ENCODE measurements around the gene INHBE. TPM values are rescaled to one million over a fixed set of nuclear protein-coding genes. Genes with fewer than 3 reads are reported as not detected.

Gene INHBE
- total RNA-seq, 4 donors from 2014 or later: not detected

Small RNA genes within 50 kb of the gene (small RNA-seq; reads per million reads assigned to genes)
- not detected for gene RNU6-879P

Other genes starting within 250 kb of the INHBE start
- gene NXPH4, start 238.5 kb upstream of the INHBE start, total RNA-seq: not detected
- 10 to 100 TPM; 19.1 to 41.6 (median 32.7) TPM for gene SHMT2, start 225.6 kb upstream of the INHBE start, total RNA-seq
- 1 to 10 TPM; 2.2 to 7.8 (median 3.7) TPM for gene STAC3, start 204.1 kb upstream of the INHBE start, total RNA-seq
- gene R3HDM2, start 24.3 kb upstream of the INHBE start, total RNA-seq: 10 to 100 TPM; 48.2 to 51.2 (median 48.7) TPM
- not detected for gene INHBC, start 20.5 kb upstream of the INHBE start, total RNA-seq
- gene GLI1, start 4.5 kb downstream of the INHBE start, total RNA-seq: 1 to 10 TPM in 3 of 4 donors, not detected in 1; 1.5 to 3.7 (median 2.9) TPM
- gene ARHGAP9, start 24.6 kb downstream of the INHBE start, total RNA-seq: 10 to 100 TPM; 16.6 to 50.1 (median 24.7) TPM
- gene MARS1, start 32.8 kb downstream of the INHBE start, total RNA-seq: 10 to 100 TPM; 43.4 to 86.9 (median 47.5) TPM
- 10 to 100 TPM; 23.3 to 68.8 (median 45.1) TPM for gene DDIT3, start 65.2 kb downstream of the INHBE start, total RNA-seq
- gene MBD6, start 67.5 kb downstream of the INHBE start, total RNA-seq: 10 to 100 TPM; 14.8 to 41.4 (median 16.8) TPM
- gene DCTN2, start 91.9 kb downstream of the INHBE start, total RNA-seq: 100 to 1,000 TPM in 3 of 4 donors, 10 to 100 TPM in 1; 78.6 to 161 (median 131) TPM
- under 1 TPM in 2 of 4 donors, not detected in 2; 0.17 to 0.38 TPM for gene KIF5A, start 94.7 kb downstream of the INHBE start, total RNA-seq
- 10 to 100 TPM; 10.7 to 13.2 (median 11.9) TPM for gene PIP4K2C, start 135.9 kb downstream of the INHBE start, total RNA-seq
- gene DTX3, start 149.5 kb downstream of the INHBE start, total RNA-seq: 1 to 10 TPM; 1.8 to 4.8 (median 4.0) TPM
- 10 to 100 TPM in 1 of 4 donors, 1 to 10 TPM in 3; 2.1 to 13.6 (median 8.9) TPM for gene ARHGEF25, start 156.1 kb downstream of the INHBE start, total RNA-seq
- gene B4GALNT1, start 177.9 kb downstream of the INHBE start, total RNA-seq: 1 to 10 TPM in 1 of 4 donors, under 1 TPM in 3; 0.17 to 3.4 (median 0.49) TPM
- 100 to 1,000 TPM; 120 to 390 (median 277) TPM for gene OS9, start 238.8 kb downstream of the INHBE start, total RNA-seq

Measured in subcutaneous adipose tissue (tissue), 4 donors.